Activated CD8-positive, alpha-beta memory T cell treated with anti-CD3 and anti-CD28 coated beads for 1 hour (primary cell): Measurements from ENCODE around the gene PSAT1.

ENCODE experiments used
- DNase-seq, 2 donors: peaks; one replicate each; pipeline ENCODE4 v3.0.0-alpha.2; 2020; ENCODE audit warnings: low read depth in 1 of 2; ENCODE audit errors: extremely low read depth in 1 of 2

The PSAT1 gene

DNA sequence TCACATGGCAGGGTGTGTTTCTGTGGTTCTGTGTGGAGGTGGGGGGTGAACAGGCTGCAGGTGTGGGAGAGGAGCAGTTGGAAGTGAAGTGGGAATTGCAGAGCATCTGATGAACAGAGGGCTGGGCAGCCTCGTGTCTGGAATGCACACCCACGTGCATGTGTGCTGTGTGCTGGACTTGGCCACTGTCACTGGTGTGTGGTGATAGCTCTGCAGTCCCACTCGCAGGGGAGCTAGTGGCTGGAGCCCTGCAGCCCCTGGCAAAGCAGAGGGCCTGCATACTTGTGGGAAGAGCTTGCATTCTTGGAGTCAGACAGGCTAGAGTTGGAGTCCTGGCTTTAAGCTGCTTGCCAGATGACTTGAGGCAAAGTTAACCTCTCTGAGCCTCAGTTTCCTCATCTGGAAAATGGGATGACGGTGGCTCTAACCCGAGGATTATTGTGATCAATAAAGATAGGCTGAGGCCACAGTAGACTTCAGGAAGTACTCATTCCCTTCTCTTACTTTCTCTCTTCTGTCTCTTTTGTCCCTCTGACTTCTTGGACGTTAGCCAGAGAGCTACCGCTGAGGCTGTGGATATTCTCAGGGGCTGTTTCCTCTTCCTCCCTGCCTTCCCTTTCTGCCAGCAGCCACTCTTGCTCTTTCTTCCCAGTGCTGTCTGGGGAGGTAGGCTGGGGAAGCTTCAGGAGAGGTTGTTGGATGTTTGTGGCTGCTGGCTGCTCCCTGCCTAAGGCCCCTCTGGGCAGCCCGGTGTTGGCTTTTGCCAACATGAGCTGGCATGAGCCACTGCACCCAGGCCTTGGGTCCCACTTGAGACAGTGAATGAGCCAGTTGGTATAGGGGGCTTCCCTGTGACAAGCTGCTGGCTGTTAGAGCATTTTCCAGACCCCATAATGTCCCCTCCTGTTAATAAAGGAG is 18.3 kb downstream of the PSAT1 start:
- no peak for DNase-seq

DNA sequence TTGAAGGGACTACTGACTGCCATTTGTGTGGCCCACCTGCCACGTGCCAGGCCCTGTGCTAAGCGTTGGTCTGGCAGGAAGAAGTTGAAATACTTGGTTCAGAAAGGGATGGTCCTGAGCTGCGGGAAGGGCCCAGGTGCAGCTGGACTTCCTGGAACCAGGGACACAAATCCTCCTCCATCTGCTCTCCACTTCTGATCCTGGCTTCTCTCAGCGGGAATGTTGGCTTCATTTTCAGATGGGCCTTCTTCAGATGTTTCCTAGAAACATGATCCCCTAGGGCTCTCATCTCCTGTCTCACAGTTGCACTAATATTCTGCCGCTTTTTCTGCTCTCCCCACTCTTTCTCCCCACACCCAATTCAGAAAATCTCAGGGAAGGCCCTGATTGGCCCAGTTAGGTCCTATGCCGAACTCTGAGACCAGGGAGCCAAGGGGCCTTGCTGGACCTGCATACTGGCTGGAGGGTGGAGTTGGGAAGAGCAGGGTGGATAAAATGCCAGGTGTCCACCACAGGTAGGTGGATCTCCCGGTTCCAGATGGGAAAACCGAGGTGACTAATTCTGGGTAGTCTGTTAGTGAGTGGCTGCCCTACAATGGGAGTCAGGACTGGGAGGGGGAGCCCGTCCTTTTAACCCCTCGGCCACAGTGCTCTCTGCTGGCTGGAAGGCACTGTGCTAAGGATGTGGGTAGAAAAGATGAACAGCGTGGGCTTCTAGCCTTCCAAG is 19.4 kb downstream of the PSAT1 start:
- DNase-seq = no peak

DNA sequence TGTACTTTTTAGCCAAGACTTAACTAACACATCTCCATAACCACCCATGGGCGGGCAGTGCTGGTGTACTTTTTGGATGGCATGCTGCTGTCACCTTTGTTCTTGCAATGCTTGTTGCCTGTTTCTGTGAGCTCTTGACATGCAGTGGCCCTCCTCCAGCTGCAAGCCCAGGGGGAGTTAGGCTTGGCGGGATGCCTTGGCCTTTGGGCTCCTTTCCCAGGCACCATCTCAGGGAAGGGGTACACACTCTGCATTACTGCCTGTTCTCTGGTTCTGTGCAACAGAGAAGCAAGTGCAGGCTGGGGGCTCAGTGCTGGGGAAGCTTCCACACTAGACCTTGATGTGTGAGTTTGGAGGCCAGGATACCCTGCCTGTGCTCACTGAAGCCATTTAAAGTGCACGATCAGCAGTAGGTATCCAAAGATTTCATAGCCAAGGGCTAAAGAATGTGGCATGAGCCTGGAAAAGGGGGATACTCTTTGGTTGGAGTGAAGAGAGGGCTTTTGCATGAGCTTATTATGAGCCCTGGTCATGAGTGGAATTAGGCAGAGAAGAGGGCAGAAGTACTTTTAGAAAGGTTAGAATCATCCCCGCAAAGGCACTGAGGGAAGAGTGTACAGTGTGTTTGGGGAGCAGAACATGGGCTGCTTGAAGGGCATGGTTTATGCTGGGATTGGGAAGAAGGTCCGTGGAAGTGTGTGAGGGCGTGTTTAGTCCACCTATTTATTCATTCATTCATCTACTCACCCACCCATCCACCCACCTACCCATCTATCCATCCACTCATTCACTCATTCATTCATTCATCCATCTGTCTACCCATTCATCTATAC is 22.5 kb downstream of the PSAT1 start:
- no peak for DNase-seq

DNA sequence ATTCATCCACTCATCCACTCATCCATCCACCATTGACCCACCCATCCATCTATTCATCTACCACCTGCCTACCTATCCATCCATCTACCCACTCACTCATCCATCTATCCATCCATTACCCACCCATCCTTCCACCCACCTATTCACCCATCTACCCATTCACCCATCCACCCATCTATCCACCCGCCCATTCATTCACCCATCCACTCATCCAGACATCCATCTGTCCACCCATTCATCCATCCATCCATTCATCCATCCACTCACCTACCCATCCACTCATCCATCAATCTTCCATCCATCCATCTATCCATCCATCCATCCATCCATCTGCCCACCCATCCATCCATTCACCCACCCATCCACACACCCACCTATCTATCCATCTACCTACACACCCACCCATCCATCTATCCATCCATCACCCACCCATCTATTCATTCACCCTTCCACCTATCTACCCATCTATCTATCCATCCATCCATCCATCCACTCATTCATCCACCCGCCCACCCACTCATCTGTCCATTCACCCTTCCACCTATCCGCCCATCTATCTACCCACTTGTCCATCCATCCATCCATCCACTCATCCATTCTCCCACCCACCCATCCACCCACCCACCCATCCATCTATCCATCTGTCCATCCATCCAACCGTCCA is 23.2 kb downstream of the PSAT1 start:
- DNase-seq = no peak

DNA sequence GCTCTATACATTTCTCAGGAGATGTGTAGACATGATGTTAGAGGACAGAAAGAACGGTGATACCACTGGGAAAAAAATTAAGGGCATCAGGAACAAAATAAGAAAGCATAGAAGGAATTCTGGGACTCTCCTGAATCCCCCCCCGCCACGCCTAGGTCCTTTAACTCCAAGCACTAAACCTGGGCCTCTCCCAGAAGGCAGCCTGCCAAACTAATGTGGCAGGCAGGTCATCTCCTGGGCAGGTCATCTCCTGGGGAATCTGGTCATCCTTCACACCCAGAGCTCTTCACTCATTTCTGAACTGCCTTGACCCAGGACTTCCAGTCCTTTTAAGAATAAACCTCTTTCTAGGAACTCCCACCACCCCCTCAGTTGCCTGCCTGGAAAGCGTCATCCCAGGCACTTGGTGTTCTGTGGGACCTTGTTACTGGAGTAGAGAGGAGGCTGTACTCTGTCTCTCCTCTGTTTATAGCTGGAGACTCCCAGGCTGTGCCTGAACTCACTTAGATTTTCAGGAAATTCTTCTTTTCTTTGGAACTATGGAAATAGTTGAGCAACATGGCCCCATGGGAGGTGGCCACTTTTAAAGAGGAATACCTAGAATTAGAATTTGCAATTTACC is 24.1 kb downstream of the PSAT1 start:
- DNase-seq = no peak

DNA sequence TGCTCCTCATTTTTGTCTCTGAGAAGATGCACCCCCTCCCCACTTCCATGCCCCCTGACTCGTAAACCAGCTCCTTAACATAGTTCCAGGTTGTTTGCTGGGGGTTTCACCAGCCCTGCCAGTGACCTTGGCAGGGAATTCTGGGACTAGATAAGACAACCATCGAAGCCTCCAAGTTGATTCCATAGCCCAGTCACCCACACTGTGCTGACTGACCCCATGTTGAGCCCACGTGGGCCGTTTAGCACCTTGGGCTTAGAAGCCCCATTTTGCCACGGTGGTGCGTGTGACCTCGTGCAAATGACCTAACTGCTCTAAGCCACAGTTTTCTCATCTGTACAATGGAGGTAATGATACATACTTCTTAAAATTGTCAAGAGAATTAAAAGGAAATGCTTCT is 24.6 kb downstream of the PSAT1 start:
- DNase-seq = no peak

DNA sequence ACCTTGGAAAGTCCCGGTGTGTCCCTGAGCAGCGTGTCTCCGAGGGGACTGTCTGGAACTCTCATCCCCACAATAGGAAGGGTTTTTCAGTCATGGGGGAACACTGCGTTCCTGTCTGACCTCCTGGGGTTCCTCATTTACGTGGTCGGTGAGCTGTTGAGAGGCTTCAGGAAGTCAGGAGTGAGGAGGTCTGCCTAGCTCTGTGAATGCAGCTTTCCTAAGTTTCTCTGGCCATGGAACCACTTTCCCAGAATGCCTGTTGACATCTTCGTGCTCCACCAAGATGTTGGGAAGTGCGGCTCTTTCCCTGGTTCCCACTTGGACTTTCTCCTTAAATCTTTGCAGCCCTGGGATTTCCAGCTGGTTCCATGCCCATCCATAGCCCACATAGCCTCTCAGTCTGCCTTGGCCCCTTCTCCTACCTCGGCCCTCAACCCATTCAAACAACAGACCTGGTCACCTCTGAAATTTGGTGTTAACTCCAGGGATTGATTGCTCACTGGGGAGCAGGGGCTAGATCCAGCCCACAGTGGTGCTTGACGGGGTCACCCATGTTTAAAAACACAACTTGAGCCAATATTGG is 27.2 kb downstream of the PSAT1 start:
- DNase-seq = no peak

DNA sequence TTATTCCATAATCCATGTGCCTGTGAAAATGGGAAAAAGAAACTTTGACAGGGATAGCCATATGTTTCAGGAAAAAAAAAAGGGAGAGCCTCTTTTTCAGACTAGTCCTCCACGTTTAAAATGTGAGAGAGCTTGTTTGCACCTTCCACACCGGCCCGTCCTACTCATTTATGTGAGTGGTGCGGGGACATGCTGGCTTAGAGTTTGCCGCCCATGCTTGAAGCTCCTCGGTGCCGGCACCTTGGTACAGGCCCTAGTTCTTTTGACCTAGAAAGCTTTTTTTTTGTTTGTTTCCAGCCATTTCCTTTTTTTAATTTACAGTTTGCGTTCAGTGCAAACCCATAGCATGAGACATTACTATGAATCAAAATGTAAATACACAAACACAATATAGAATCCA is 27.8 kb downstream of the PSAT1 start:
- DNase-seq = no peak

DNA sequence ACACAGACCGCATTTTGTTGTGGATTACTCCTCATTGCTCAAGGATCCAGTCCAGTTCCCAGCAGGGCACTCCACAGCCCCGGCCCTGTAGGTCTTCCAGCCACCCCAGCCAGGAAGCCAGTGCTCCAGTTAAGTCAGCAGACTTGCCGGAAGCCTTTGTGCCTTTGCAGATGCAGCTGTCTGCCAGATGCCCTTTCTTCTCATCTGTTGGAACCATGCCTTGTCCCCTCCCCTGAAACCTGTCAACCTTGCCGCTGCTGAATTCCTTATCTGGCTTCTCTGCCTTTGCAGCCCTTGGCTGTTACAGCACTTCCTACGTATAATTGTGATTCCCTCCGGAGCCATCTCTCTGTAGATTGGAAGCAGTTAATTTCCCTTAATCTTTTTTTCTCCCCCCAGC is 28.4 kb downstream of the PSAT1 start:
- no peak for DNase-seq

DNA sequence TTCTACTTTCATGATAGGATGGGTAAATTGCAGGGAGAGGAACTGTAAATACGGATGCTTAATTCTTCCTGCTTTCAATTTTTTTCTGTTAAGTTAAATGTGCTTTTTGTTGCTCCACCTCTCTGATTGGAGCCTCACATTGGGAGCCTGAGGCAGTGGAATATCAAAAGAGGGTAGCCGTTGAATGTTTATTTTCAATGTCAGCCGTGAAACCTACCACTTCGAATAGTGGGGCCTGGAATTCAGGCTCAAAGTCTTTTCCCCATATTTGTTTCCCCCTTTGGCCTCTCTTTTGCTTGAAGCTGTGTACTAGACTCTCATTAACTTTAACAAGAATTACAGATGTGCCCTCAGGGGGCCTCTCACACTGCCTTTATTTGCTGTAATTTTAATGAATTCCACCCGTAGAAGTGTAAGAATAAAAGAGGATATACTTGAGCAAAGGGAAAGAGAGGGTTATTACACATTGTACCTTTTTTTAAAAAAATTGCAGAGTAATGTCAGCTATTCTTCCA is 29.0 kb downstream of the PSAT1 start:
- DNase-seq = no peak

DNA sequence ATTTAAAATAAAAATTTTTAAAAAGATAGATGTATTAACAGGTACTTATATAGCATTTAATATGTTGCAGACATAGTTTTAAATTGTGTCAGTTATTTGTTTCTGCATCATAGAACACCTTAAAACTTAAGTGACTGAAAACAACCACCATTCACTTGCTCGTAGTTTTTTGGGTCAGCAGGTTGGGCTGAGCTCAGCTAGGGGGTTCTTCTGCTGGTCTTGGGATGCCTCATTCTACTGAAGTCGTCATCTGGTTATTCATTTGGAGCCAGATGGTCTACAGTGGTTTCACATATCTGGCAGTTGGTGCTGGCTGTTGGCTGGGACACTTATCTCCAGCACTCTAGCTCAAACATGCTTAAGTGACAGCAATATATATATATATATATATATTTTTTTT is 29.6 kb downstream of the PSAT1 start:
- DNase-seq = no peak

DNA sequence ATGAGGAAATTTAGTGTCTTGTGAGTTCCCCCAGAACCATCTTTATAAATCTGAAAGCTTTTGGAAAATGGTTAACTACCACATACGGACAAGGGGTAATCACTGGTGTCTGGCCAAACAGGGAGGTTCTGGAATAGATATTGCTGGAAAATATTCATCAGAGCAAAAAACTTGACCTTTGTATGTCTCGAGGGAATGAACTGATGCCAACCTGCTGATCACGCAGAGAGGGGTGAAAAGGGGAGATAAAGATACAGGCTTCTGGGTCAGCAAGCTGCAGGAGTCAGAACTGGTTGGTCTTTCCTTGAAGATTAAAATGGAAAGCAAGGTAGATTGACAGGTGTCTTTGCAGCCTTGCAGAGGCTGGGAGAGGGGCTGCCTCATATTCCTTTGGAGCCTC is 35.5 kb downstream of the PSAT1 start:
- DNase-seq = no peak

DNA sequence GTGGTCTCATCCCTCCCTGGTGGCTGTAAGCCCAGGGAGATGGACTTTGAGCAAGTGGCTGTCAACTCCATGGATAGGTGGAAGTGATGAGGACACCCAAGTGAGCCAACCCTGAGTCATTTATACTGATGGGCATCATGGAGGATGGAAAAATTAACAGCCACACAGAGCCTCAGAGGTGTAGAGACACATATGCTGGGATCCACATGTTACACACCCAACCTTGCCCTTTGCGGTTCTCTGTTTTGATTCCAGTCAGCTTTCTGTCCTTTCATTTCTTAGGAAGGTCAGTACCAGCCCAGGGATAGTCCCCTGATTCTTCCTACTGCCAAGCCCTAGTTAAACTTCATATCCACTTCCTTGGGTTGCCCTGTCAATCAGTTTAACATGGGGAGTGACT is 51.9 kb downstream of the PSAT1 start:
- no peak for DNase-seq

DNA sequence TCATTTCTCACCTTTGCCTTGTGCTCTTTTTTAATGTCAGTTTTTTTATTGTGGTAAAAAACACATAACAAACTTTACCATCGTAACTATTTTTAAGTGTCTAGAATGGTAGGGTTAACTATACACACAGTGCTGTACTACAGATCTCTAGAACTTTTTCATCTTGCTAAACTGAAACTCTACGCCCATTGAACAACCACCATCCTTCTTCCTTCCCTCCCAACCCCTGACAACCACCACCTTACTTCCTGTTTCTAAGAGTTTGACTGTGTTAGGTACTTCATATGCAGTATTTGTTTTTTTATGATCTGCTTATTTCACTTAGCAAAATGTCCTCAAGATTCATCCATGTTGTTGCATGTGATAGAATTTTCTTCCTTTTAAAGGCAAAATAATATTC is 54.9 kb downstream of the PSAT1 start:
- DNase-seq = no peak

DNA sequence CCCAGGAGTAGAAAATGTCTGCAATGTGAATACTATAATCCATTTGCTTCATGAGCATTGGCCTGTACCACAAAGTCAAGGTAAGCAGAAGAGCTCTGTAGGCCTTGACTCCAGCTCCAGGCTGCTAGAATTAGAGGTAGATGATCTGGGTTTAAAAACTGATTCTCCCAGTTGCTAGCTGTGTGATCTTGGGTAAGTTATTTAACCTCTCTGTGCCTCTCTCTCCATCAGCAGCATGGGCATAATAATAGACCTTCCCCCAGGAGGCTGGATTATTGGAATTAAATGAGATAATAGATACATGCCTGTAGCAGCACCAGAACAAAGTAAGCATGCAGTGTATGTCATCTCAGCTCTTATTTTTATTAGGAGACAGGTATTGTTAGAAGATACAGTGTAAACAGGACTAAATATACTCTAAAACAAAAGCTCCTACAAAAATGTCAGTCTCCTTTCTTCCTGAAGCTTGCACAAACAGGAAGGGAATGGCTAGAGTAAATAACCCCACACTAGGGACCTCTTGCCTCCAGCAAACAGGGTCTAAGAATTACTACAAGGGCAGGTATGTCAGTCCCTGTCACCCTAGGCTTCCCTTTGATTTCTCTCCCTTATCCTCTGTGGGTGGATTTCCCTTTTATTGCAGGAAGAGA is 57.5 kb downstream of the PSAT1 start:
- DNase-seq = no peak

DNA sequence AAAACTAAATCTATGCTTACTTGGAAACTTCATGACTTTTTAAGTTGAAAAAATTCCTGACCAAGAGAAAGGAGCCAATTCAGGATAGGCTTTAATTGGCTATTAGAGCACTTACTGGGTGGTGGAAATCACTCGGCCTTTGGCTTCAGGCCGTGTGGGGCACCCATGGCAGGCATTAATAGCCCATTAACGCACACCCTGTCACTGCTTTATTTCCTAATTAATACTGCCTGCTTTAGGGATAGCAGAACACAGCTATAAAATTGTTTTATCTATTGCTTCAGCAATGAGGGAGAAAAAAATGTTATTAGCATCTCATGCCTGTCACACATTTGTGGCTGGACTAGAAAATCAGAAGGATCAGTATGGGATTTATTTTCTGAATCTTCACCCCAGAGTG is 58.1 kb downstream of the PSAT1 start:
- no peak for DNase-seq

DNA sequence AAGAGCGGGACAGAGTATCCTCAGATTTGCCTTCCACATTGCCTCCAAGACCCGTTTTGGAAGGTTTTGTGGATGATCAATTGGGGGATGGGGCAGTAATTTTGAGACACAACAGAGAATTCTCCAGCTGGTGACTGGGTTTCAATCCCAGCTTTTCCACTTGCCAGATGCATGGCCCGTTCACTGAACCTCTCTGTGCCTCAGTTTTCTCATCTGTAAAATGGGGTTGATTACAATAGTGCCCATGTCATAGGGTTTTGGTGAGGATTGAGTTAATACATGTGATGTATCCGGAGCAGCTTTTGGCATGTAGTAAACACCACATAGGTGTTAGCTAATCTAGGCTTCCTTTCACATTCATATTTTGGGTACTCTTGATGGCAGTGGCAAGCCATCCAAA is 59.7 kb downstream of the PSAT1 start:
- DNase-seq = no peak

DNA sequence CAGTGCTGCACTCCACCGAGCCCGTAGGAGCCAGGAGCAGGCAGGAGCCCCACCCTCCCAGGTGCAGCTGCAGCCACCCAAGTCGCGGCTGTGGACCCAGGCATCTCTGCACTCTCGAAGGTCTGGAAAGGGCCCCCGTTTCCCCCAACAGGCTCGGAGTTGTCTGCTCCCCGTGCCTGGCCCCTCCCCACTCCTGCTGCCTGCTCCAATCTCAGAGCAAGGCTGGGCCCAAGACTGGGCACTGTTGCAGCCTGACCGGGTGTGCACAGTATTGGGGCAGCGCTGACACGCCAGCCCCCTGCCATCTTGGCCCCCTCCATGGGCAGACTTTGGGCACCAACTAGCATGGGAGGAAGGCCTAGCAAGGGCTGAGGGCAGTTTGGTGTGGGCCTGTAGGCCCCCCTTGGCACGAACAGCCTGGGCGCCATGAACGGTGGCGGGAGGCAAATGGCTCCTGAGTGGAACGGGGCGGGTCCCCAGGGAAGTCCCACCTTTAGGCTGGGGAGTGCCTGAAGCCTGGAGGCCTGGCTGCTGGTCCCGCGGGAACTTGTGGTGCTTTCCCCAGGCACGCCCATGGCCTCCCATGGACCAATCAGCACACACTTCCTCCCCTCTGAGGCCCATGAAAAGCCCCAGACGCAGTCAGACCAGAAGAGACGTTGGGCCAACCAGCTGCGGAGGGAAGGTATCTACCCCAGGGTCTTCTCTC is 60.4 kb downstream of the PSAT1 start:
- DNase-seq = no peak
